NCI-H1694 treated with DMSO at 0.1 percent for 48 hours (cell line): Measurements from ENCODE around the gene PIANP.

ENCODE experiments used
- DNase-seq: peaks from one replicate; lab custom pipeline; 2025; lab: John Stamatoyannopoulos, UW

PIANP gene

DNA sequence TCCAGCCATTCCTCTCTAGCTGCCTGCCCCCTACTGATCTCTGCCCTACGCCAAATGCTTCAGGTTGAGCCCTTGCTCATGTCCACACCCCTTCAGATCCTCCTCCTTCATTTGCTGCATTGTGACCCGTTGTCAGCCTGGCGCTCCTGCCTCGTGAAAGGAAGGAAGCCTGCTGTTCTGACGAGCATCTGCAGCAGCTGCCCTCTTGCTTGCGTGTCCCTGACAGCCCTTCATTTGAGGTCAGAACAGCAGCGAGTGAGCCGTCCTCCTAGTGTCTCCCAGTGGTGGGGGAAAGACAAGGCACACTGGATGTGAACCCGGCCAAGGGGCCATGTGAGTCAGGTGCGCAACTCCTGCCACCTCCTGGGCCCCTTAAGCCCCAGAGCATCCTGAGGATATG is 3.0 kb upstream of the PIANP start:
- DNase-seq, result no peak

DNA sequence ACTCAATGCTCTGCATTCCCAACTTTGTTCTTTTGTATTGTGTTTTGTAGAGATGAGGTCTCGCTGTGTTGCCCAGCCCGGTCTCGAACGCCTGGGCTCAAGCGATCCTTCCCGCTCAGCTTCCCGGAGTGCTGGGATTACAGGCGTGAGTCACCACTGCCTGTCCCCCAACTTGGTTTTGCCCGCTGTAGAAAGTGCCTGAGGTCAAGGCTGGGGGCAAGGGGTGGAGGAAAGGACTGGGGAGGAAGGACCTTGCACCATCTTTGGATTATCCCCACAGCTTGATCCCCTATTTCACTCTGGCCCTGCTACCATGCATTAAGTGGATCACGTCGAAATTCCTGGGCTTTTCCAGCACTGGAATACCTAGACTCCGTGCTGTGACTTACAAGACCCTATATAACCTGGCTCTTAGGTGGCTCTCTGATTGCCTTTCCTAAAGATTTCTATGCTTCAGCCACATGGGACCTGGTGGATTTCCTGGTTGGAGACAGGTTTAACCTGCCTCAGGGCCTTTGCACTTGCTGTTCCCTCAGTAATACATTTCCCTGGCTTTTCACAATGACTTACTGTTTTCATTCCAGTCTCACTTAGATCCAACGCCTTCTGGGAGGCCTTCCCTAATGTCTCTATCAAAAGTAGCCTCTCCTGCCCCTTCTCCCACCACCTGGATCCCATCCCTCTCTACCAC is 608 bp upstream of the PIANP start:
- DNase-seq, result no peak

DNA sequence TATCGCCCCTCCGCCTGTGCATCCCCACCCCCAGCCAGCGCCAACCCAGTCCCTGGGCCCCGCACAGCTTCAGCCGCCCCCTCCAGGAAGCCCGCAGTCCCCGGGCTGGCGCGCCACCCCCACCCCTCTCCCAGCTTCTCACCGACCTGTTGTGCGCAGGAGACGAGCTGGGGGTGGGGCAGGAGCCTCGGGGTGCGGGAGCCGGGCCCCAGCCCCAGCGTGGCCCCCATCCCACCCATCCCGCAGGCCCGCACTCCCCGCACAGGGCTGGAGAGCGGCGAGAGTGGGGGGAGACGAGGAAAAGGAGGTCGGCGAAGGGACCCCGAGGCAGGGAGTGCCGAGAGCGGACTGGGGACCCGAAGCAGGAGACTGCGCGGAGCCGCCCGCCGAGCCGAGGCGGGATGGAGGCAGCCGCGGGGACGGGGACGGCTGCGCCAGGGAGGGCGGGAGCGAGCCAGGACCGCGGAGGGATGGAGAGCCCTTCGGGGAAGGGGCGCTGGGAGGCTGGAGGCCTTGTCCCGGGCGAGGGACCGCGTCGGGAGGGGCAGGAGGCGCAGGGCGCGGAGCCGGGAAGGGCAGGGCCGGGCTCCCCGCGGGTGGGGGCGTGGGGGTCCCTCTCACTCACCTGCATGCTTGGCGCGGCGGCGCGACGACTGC is 498 bp downstream of the PIANP start:
- no peak for DNase-seq

DNA sequence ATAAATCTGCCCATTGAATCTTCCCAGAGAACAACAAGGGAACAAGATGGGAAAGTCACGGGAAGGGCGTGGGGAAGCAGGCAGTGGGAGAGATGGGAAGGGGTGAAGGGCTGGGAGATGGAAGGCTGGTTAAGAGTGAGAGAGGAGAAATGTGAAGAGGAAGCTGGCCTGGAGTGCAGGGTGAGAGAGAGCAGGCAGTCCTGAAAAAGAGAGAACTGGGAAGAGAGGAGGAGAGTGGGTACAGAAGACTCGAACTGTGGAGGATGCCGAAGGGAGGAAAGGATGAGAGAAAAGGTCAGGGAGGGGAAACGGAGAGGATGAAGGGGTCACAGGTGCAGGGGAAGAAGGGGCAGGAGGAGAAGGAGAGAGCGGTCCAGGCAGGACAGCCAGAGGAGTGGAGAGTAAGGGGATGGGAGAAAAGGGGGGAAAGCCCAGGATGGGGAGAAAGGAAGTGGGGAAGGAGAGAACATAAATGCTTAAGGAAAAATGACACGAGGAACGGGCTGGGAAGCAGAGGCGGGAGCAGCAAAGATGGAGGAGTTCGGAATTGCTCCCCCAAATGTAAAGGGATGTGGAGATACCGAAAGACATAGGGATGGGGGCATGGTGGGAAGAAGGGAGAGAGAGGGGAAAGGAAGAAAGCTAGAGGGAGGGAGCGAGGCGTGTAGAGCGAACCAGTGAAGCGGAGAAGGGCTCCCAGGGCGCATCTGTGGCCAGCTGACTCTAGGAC is 1.2 kb downstream of the PIANP start:
- peak; percentile 12 for DNase-seq

DNA sequence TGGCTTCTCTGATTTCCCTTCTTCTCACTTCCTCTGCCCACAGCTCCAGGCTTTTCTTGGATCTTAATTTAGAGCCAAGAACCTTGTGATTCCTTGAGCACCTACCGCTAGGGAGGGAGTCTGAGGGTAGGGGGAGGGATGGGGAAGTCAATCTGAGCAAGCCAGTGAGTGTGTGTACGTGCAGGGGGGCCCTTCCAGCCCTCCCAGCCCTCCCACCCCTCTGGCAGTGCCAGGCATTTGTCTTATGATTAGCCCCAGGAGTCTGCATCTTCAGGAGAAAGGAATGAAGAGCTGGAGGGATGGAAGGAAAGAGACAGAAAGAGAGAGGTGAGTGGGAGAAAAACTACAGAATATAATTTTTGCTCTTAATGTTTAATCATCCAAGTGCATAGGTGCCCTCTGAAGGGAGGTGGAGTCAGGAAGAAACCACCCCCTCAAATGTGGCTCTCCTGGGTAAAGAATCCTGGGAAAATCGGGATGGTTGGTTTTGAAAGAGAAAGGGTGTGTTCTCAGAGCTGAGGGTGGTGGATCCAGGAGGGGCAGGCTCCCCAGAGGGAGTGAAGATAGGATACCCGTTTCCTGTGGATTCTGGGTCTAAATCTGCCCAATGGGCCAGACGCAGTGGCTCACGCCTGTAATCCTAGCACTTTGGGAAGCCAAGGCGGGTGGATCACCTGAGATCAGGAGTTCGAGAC is 2.1 kb downstream of the PIANP start:
- no peak for DNase-seq

DNA sequence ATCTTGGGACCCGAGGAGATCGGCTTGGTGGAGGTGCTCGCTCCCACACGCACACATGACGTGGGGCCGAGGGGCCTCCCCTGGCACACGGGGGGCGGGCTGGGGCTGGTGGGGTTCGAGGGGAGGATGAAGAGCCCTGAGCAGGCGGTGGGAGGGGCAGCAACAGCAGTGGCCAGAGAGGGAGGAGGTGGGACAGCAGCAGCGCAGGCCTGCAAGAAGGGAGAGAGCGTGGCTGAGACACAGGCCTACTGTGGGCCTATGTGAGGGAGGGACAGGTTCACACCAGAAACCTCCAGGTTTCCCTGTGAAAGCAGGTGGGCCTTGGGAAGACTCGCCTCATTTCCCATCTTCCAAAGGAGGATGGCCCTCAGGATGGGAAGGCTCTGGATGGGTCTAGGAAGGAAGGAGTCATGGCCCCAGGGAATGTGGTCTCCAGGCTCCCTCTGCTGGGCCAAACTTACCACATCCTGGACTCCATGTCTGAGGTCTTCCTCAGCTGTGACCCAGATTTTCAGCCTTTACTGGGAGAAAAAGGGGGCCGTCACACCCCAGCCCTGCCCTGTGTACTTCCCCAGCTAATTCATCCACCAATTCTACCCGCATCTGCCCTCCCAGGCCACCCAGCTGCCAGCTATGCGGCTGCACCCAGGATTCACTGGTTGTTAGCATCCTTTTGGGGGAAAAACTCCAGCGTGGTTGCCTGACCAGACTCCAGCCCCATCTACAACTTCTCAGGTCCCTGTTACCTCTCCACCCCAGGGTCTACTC is 2.8 kb downstream of the PIANP start:
- no peak for DNase-seq

DNA sequence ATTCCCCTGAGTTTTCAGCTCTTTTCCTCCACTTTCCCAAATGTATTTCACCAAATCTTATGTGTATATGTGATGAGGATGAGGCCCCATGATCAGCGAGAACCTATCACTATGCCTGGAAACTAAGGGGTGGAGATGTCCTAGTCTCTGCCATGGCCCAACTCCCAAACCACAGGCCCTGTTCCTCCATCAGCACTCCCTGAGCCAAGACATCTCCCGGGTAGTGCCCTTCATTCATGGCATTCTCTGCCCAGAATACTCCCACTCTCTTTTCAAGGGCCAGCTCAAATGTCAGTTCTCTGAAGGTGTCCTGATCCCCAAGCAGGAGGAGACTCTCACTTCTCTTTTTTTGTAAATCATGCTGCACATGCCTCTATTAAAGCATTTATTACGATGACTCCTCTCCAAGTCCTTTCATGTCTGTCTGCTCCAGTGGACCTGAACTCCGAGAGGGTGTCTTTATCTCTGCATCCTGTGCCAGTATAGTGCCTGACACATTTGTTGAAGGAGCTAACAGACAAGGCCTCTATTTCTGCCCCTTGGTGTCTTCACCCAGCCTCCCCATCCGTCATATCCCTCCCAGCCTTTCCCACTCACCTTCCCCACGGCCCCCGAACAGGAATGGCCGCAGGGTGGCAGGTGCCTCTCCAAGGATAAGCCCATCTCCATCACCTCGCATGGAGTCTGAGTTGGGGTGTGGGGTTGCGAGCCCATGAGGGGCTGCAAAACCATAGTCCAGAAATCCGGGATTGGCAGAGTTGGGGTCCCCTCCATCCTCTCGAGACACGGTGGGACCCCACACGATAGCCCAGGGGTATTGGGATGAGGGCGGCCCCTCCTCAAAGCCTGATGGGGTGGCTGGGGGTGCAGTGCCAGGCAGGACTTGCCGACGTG is 3.7 kb downstream of the PIANP start:
- no peak for DNase-seq

DNA sequence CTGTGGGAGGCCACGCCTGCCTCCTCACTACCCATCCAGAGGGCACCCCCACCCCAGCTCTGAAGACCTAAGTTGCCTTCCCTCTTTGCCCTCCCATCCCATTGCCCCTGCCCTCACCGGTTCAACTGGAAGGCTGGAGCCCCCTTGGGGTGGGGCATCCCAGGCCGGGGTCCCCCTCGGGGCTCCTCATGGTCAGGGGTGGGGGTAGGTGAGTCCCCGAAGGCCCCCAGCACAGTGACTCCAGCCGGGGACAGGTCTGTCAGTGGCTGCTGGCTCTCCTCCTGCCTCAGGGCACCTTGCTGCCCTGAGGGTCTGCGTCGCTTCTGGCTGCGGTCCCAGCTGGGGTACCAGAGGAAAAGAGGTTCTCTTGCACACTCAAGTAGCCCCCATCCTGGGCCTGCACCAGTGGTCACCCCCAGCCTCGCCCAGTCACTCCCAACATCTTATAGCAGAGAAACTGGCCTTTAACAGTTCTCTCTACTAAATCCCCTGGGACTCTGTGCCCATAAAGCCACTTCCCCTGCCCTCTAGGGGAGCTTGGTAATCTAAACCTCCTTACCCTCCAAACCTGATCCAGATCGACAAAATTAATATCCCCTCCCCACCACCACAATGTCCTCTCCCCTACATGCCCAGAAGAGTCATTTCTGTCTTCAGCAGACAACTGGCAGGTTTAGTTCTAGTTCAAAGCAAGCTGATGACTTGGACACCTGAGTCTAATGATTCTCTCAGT is 5.1 kb downstream of the PIANP start:
- no peak for DNase-seq

DNA sequence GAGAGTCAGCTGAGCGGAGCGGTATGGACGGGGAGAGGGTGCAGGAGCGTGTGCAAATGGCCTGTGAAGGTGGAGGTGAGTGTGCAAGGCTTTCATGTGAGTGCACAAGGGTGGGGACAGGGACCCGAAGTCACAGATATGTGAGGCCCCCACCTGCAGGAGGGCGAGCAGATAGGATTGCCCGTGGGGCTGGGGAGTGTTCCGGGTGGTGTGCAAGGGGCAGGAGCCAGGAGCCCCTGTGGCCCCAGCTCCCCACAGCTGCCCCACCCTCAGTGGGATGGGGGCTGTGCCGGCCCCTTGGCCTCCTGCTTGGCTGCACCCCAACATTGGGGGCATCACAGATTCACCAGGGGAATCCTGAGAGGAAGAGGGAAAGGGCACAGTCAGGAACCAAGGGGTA is 5.9 kb downstream of the PIANP start:
- no peak for DNase-seq

DNA sequence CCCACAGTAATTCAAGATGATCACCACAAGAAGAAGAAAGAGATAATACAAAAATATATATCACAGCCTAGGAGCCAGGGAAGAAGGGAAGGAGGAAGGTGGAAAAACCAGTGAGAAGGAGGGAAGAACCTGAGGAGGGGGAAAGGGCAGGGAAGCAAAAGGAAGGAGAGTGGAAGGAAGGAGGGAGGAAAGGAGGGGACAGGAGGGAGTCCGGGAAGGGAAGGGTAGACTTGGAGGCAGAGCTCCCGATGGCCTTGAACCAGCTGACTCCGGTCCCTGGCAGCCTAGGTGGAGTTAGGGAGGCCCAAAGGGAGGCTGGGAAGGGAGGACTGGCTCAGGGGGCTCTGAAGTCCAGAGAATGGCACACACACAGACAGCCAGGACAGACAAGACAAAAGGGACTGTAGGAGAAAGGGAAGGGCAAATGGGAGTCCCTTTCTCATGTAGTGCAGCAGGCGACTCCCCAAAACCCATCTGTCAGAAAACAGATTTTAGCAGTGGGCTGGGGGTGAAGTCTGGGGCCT is 6.7 kb downstream of the PIANP start:
- DNase-seq, result no peak

DNA sequence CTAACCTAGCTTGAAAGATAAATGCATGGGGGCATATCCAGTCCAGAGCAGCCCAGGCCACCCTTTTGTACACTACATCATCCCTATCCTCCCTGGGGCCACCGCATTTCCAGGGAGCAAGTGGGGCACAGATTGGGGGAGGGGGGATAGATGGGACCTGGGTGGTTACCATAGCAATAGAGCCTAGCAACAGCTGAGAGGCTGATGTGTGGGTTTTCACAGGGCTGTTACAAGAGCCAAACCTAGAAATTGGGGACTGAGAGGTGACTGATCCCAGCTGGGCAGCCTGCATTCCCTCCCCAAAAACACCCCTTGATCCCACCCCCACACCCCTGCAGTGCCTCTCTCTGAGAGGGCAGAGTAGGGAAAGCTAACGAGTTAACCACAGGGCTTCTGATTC is 7.7 kb downstream of the PIANP start:
- DNase-seq, result no peak

DNA sequence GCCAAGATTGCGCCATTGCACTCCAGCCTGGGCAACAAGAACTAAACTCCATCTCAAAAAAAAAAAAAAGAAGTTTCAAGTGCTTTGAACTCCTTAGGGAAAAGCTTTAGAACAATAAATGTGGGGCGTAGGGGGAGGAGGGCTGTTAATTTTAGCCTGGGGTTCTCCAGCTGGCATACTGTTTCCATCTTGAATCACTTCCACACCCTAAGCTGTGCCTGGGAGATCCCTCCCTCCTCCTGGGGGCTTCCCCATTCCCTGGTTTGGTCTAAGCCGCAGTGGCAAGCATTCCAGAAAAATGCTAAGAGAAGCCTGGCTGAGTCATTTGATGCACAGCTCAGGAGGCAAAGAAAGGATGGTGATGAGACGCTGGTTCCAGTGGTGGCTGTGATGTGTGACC is 9.1 kb downstream of the PIANP start:
- no peak for DNase-seq

DNA sequence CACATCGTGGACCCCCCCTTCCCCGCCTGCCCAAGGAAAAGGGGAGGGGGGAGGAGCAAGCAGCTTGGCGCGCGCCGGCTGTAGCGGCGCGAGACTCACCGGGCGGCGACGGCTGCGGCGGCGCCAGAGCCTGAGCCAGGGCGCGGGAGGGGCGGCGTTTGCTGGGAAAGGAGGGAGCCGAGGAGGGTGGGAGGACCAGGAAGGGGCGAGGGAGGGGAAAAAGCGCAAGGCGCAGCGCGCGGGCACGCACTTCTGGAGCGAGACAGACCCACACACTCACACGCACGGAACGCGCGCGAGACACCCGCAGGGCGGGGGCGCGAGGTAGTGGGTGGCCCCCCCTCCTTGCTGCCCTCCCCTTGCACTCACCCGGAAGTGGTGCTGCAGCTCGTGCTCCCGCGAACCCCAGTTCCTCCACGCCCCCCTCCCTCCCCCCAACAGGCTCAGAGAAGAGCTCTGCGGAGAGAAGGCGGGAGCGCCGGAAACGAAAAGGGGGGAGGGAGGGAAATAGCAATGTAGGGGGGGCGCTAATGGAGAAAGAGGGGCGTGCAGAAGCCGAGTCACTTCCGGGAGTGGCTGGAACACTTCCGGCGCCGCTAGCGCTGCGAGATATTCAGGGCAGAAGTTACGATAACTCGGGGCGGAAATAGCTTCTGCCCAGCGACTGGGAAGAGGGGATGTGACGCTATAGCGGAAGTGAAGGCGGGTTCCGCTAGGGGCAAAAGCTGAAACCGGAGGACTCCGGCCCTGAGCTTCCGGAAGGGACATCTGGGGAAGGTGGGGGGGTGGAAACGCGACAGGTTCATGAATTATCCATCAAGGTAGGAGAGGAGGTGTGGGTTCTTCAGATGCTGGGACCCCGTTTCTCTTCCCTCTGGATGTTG is 11.4 kb downstream of the PIANP start, which contains the start of gene ZNF384:
Gene ZNF384, minus strand, starts transcription at position 377 of the 884 bp plus-strand sequence. CDS start 9,855 bp downstream, outside the sequence.
- DNase-seq, result peak; percentile 99

DNA sequence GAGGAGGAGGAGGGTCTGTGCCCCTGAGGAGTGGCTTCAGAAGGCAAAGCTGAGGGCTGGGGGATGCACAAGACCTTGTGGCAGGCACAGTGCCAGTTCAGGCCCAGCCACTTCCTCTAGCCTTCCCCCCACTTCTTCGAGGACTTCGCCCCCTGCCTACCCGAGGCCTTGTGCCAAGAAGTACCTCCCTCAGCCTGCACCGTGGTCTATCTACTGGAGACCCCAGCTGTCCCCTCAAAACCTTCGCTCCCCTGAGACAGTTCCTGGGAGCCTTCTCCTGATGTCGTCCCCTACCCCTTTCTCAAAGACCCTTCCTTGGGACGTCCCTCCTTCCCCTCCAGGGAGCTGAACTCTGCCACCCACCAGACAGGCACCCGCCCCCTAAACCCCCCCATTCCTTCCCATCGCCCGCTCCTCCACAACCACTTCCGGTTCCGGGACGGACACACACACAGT is 12.0 kb downstream of the PIANP start:
- DNase-seq, result no peak

DNA sequence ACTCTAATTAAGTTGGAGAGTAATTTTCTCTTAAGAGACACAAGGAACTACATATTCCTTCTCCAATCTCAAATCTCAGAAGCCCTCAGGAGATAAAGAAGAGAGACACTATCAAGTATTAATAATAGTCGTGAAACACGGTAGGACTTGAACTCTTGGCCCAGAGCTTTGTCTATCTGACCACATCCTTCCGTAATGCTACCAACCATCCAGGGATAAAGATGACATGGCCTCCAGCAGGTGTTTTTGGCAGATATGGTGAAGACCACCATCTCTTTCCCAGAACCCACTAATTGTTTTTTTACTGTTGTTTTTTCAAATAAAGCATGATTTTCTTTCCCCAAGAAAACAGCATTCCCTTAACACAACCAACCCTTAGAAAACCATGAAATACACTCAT is 14.8 kb downstream of the PIANP start:
- DNase-seq, result no peak

DNA sequence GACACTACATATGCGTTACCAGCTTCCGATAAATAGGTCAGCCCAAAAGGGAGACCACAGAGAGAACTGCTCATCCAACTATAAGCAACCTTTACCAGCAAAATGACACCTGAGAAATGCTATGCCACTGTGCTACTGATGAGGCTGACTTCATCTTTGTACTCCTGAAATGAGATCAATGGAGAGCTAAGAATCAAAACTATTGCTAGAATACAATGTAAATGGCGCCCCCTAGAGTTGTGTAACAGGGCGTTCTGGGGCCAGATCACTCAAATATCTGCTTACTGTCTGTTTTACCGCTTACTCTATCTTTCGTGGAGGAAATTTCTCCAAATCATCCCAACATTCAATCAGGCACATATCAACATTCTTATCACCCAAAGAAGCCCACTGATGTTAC is 16.0 kb downstream of the PIANP start:
- DNase-seq, result peak; percentile 84

DNA sequence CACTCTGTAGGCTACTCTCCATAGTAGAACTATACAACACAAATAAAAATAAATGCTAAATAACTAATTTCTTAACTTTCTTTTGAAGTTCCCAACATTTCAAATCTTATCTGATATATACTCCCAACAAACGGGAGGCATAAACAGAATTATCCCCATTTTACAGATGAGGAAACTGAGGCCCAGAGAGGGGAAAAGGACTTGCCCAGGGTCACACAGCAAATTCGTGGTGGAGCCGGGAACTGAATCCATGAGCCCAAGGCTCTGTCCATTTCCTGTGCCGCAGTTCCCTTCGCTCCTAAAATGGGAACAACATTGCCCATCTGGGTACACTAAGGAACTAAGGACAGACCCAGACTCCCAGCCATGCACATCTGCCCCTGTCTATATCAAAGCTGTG is 23.7 kb downstream of the PIANP start:
- no peak for DNase-seq

DNA sequence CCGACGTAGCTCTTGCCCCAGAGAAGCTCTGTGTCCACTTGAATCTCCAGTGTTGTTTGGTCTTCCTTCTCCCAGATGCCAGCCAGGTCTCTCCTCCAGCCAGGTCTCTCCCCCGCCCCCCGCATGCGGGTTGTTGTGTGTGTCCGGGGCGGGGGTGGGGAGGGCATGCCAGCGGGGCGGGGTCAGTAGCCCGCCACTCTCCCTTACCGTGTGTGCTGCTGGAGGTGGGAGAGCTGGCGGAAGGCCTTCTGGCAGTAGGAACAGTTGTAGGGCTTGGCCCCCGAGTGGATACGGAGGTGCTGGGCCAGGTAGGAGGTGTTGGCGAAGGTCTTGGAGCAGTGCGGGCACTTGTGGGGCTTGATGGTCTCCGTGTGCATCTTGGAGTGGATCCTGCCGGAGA is 28.5 kb downstream of the PIANP start:
- no peak for DNase-seq
